Testis (tissue), 3 donors: Measurements from ENCODE around the gene PACS1. TPM values are rescaled to one million over a fixed set of nuclear protein-coding genes. Genes with fewer than 3 reads are reported as not detected.

ENCODE experiments used
- DNase-seq: peaks from one replicate; pipeline ENCODE4 v3.0.0-alpha.2; 2019
- H3K27ac ChIP-seq, 2 donors: fragments of 200-600 bp; sonication (generic); one replicate each; pipeline ENCODE4 v1.5.1; 2019
- H3K27me3 ChIP-seq: fragments of 200-600 bp; sonication (generic); one replicate; pipeline ENCODE4 v1.5.1; 2019
- H3K36me3 ChIP-seq: fragments of 200-600 bp; sonication (generic); one replicate; pipeline ENCODE4 v1.5.1; 2017; ENCODE audit warnings: low read depth; ENCODE audit errors: missing control alignments
- H3K4me1 ChIP-seq: fragments of 200-600 bp; sonication (generic); one replicate; pipeline ENCODE4 v1.5.1; 2019
- H3K4me3 ChIP-seq, 2 donors: fragments of 200-600 bp; sonication (generic); one replicate each; pipeline ENCODE4 v1.5.1; 2017 to 2019
- H3K9me3 ChIP-seq: fragments of 200-600 bp; sonication (generic); one replicate; pipeline ENCODE4 v1.5.1; 2017
- POLR2A ChIP-seq: fragments of 450-650 bp; IDR thresholded peaks from one replicate; pipeline ENCODE4 v1.6.1; 2017; ENCODE audit warnings: antibody characterized with exemption, mild to moderate bottlenecking, moderate library complexity
- WGBS, 2 donors: methylation state at CpG; one replicate each; pipeline ENCODE4 v1.1.5; 2018; 5-methylcytosine and 5-hydroxymethylcytosine counted together
- intact Hi-C: fragments of 100-400 bp; cut with DNase I; formaldehyde crosslinking; loops from one replicate; pipeline ENCODE4 v1.15.1; 2023; ENCODE audit warnings: low total_unique reads
- polyA plus RNA-seq: library from polyadenylated mRNA; stranded (reverse); fragments of 350-450 nt; fragmentation: Illumina TruSeq; extraction: RNeasy Lipid Tissue Mini Kit (QIAGEN cat#74804); gene quantifications from one replicate; pipeline ENCODE4 v1.2.3, GENCODE V29; 2014; ENCODE audit warnings: low read depth, low replicate concordance; ENCODE audit not compliant: insufficient read depth
- total RNA-seq, 2 donors: library from RNA; depleted of rRNA; stranded (reverse); fragments of >200 nt; gene quantifications; one replicate each; pipeline ENCODE4 v1.2.3, GENCODE V29; 2016
- TF ChIP-seq, protein P1 (sequence below), 3 experiments: fragments of 450-650 bp in 2 of 3; fragments of 200-600 bp in 1 of 3; sonication (generic) in 1 of 3; IDR thresholded peaks; one replicate each; pipeline ENCODE4 v1.5.1; 2016 to 2019; ENCODE audit warnings: antibody characterized with exemption in 3 of 3, mild to moderate bottlenecking in 2 of 3, moderate library complexity in 1 of 3

PACS1 gene
- total and polyA plus RNA-seq, 3 donors from 2014 or later: 111 to 131 (median 130) TPM

DNA sequence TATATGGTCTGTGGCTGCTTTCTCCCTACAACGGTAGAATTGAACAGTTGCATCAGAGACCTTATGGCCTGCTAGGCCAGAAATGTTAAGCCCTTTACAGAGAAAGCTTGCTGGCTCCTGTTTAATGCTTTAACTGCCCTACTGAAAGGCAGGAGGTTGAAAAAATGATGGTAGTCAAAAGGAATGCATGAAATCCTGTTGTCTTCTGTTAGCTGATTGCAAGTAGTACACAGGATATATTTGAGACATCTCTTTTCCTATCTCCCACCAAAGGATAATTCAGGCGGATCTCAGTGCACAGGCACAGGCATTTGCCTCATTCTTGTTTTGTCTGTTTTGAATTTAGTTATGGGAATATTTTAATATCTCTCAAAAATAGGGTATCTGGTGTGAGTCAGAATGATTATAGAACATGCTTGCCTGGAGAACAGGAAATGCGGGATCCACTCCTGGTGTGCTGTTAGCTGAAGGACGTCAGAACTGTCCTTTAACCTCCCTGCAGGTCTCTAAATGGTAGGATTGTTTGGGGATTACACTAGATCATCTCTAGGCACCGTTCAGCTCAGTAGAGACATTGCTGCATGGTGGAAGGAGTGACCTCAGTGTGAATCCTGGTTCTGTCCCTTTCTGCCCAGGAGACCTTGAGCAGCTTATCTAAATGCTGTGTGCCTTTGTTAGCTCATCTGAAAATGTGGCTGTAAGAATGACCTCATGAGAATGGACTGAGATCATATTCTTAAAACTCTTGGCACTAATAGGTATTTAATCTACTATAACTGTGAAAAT is 49.5 kb downstream of the PACS1 start:
- intact Hi-C loops: no loop called here
- Histone ChIP-seq H3K4me3 (no peak overlapping the region), H3K9me3 (no peaks in the 10 kb centered on the region), H3K4me1 (peaks cover 18% of the 10 kb centered on the region), H3K27ac (peak overlapping the region; percentile 50 to 56), H3K27me3 (no peaks in the 10 kb centered on the region), H3K36me3 (no peaks in the 10 kb centered on the region)
- peak; percentile 60 for DNase-seq
- TF ChIP-seq, protein P1, sequence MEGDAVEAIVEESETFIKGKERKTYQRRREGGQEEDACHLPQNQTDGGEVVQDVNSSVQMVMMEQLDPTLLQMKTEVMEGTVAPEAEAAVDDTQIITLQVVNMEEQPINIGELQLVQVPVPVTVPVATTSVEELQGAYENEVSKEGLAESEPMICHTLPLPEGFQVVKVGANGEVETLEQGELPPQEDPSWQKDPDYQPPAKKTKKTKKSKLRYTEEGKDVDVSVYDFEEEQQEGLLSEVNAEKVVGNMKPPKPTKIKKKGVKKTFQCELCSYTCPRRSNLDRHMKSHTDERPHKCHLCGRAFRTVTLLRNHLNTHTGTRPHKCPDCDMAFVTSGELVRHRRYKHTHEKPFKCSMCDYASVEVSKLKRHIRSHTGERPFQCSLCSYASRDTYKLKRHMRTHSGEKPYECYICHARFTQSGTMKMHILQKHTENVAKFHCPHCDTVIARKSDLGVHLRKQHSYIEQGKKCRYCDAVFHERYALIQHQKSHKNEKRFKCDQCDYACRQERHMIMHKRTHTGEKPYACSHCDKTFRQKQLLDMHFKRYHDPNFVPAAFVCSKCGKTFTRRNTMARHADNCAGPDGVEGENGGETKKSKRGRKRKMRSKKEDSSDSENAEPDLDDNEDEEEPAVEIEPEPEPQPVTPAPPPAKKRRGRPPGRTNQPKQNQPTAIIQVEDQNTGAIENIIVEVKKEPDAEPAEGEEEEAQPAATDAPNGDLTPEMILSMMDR (IDR thresholded peaks at IDR 0.05): no peak
- no peak for TF ChIP-seq POLR2A
- 39 to 41% methylated on average over 5 of the region's 5 CpGs for WGBS, 2 donors

DNA sequence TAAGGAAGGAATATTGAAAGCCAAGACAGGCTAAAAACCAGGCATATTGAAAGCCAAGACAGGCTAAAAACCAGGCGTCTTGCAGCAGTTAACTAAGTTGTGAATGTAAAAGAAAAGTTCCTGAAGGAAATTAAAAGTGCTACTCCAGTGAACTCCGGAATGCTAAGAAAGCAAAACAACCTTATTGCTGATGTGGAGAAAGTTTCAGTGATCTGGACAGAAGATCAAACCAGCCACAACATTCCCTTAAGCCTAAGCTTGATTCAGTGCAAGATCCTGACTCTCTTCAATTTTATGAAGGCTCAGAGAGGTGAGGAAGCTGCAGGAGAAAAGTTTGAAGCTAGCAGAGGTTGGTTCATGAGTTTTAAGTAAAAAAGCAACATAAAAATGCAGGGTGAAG is 51.4 kb downstream of the PACS1 start:
- Histone ChIP-seq H3K36me3 (no peaks in the 10 kb centered on the region), H3K9me3 (no peaks in the 10 kb centered on the region), H3K27ac (no peak overlapping the region), H3K4me1 (peaks cover 19% of the 10 kb centered on the region), H3K4me3 (no peak overlapping the region), H3K27me3 (no peaks in the 10 kb centered on the region)
- intact Hi-C loops: no loop called here
- TF ChIP-seq, protein P1 (IDR thresholded peaks at IDR 0.05): no peak
- no peak for TF ChIP-seq POLR2A
- DNase-seq: no peak
- WGBS, 2 donors: 86 to 94% methylated on average over 2 of the region's 2 CpGs

DNA sequence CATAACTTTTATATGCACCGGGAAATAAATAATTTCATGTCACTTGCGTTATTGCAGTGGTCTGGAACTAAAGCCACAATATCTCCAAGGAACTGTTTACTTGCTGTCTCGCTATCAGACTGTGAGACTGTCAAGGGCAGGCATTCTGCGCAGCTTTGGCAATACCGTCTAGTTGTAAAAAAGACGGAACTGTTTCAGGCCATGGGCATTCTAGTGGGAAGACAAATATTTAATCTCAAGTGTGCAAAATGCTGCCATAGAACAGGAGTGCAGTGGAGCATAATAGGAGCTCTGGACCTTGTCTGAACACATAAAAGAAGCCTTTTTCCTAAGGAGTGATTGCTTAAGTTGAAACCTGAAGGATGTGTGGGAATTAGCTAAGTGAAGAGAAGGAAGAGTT is 53.8 kb downstream of the PACS1 start:
- no peaks in the 10 kb centered on the region for H3K36me3 ChIP-seq
- DNase-seq: no peak
- H3K27ac ChIP-seq: no peak overlapping the region
- peaks cover 25% of the 10 kb centered on the region for H3K4me1 ChIP-seq
- intact Hi-C loops: no loop called here
- H3K9me3 ChIP-seq: no peaks in the 10 kb centered on the region
- TF ChIP-seq, protein P1 (IDR thresholded peaks at IDR 0.05): no peak
- TF ChIP-seq POLR2A: no peak
- no peak overlapping the region for H3K4me3 ChIP-seq
- H3K27me3 ChIP-seq: no peaks in the 10 kb centered on the region
- WGBS, 2 donors: 60 to 92% methylated on average over 6 of the region's 6 CpGs

GRCh38 chr11:66124564-66124963 is 54.5 kb downstream of the PACS1 start:
- no peak for TF ChIP-seq POLR2A
- TF ChIP-seq, protein P1 (IDR thresholded peaks at IDR 0.05): no peak
- Histone ChIP-seq H3K36me3 (no peaks in the 10 kb centered on the region), H3K27ac (no peak overlapping the region), H3K27me3 (no peaks in the 10 kb centered on the region), H3K9me3 (no peaks in the 10 kb centered on the region), H3K4me3 (no peak overlapping the region), H3K4me1 (peaks cover 18% of the 10 kb centered on the region)
- WGBS, 2 donors: 88 to 95% methylated on average over 3 of the region's 3 CpGs
- intact Hi-C loops: no loop called here
- no peak for DNase-seq

DNA sequence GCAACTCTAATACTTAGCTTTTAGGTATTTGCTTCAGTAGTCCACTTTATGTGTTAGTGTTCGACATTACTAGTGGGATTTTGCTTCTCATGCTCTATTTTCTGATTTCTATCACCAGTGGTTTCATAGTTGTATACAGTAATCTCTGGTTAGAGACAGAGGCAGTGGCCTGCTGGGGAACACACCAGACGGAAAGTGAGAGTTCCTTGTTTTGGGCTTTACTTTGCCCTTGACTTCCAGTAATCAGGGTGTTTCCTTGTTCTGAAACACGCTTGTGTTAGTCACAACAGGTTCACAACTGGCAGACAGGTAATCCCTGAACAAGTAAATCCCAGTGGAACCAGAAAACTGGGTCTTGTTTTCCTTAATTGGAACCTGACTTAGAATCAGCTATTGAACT is 56.0 kb downstream of the PACS1 start:
- TF ChIP-seq, protein P1 (IDR thresholded peaks at IDR 0.05): no peak
- no peak for TF ChIP-seq POLR2A
- intact Hi-C loops: no loop called here
- WGBS, 2 donors: 59 to 65% methylated on average over 3 of the region's 3 CpGs

More for the DNA sequence above, 56.0 kb downstream of the PACS1 start:
- Histone ChIP-seq H3K4me3 (no peak overlapping the region), H3K36me3 (no peaks in the 10 kb centered on the region), H3K27me3 (no peaks in the 10 kb centered on the region), H3K4me1 (peaks cover 14% of the 10 kb centered on the region), H3K9me3 (no peaks in the 10 kb centered on the region), H3K27ac (peak overlapping the region in 1 of 2 donors; percentile 44)
- DNase-seq: no peak
